ENCODE results near the gene SQSTM1. TPM values are rescaled to one million over a fixed set of nuclear protein-coding genes. Genes with fewer than 3 reads are reported as not detected.
A peak's percentile ranks its signal among the peaks of the same experiment; 100 is the strongest.

The SQSTM1 gene
- total and polyA plus RNA-seq, 2 of the 8 experiments (the other 6 are each of a cell fraction or from before 2014, with no cell fraction given), result 78.6 to 110 TPM

DNA sequence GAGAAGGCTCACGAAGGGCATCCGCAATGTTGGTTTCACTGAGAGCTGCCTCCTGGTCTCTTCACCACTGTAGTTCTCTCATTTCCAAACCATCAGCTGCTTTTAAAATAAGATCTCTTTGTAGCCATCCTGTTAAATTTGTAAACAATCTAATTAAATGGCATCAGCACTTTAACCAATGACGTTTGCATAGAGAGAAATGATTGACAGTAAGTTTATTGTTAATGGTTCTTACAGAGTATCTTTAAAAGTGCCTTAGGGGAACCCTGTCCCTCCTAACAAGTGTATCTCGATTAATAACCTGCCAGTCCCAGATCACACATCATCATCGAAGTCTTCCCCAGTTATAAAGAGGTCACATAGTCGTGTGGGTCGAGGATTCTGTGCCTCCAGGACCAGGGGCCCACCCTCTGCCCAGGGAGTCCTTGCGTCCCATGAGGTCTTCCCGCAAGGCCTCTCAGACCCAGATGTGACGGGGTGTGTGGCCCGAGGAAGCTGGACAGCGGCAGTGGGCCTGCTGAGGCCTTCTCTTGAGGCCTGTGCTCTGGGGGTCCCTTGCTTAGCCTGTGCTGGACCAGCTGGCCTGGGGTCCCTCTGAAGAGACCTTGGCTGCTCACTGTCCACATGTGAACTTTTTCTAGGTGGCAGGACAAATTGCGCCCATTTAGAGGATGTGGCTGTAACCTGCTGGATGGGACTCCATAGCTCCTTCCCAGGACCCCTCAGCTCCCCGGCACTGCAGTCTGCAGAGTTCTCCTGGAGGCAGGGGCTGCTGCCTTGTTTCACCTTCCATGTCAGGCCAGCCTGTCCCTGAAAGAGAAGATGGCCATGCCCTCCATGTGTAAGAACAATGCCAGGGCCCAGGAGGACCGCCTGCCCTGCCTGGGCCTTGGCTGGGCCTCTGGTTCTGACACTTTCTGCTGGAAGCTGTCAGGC is 16.6 kb downstream of the SQSTM1 start:
- H4K8ac ChIP-seq (ENCODE audit: extremely low read depth, insufficient read depth, low read length), result no peak overlapping the region; the same call in 1 of the 2 replicates
- no peak overlapping the region for H3K23ac ChIP-seq (ENCODE audit: insufficient read length)
- H3K9ac ChIP-seq (replicated peaks in 1 of 4; ENCODE audit: extremely low read depth in 1 of 4, low read depth in 3 of 4, low read length in 3 of 4), result no peak overlapping the region
- no peaks in the 10 kb centered on the region; the same call in 1 of the 2 replicates for H3K79me1 ChIP-seq (ENCODE audit: low read depth, low read length)
- no peak overlapping the region for H2BK12ac ChIP-seq (ENCODE audit: low read depth, low read length)
- H3K14ac ChIP-seq (ENCODE audit: insufficient read length), result no peak overlapping the region
- H3K4me1 ChIP-seq (replicated peaks in 1 of 4; ENCODE audit: control insufficient read depth in 3 of 4, insufficient read depth in 4 of 4, low read length in 3 of 4), result no peaks in the 10 kb centered on the region
- ChIA-PET CTCF (ENCODE audit: partially characterized antibody) (interaction anchor here (0.6 to 2.3 kb wide), 12 partner anchors 10 to 138 kb away, joined by 3 to 13 read pairs (median 4); no protein-coding TSS in a partner anchor), POLR2A (ENCODE audit: partially characterized antibody) (interaction anchor here (0.6 to 3.8 kb wide), 20 partner anchors 8 to 88 kb away, joined by 3 to 31 read pairs (median 4); partner anchors contain the start of genes MRNIP and SQSTM1)
- H2AK5ac ChIP-seq (ENCODE audit: low read depth, low read length), result no peak overlapping the region
- no peak overlapping the region for H4K91ac ChIP-seq (replicated peaks; ENCODE audit: insufficient read length, low read length)
- H2BK120ac ChIP-seq (replicated peaks; ENCODE audit: low read depth, low read length), result no peak overlapping the region
- H3K23me2 ChIP-seq (ENCODE audit: low read depth, low read length), result no peaks in the 10 kb centered on the region
- no peak overlapping the region for H3K18ac ChIP-seq (ENCODE audit: extremely low read depth, low read length)
- H4K5ac ChIP-seq (ENCODE audit: insufficient read length, low read depth, low read length), result no peak overlapping the region
- peaks cover 6 to 8% of the 10 kb centered on the region in 2 experiments for H4K20me1 ChIP-seq (replicated peaks in 1 of 2; ENCODE audit: control insufficient read depth in 1 of 2, insufficient read depth in 2 of 2, low read length in 2 of 2)
- H3K56ac ChIP-seq (replicated peaks; ENCODE audit: insufficient read length, low read depth, low read length), result no peak overlapping the region
- no peak overlapping the region for H2BK20ac ChIP-seq (ENCODE audit: low read length)
- no peak overlapping the region for H3K4me3 ChIP-seq (ENCODE audit: extremely low read depth in 1 of 4, insufficient read depth in 2 of 4, low read depth in 3 of 4, low read length in 4 of 4)
- no peak overlapping the region for H3K4ac ChIP-seq (replicated peaks; ENCODE audit: insufficient read length, low read depth, low read length)
- H3K36me3 ChIP-seq (ENCODE audit: control insufficient read depth in 2 of 4, insufficient read depth in 4 of 4, low read length in 3 of 4), result peaks cover 28 to 74% (median 52%) of the 10 kb centered on the region in 4 experiments
- TF ChIP-seq SUZ12 (IDR thresholded peaks at IDR 0.05; ENCODE audit: low read length) (no peak), POU5F1 (IDR thresholded peaks at IDR 0.05; ENCODE audit: low read depth, low read length) (no peak), SIRT6 (IDR thresholded peaks at IDR 0.05; ENCODE audit: low read length) (no peak), FOSL1 (IDR thresholded peaks at IDR 0.05; ENCODE audit: insufficient read depth, low read depth, low read length) (no peak), BRCA1 (IDR thresholded peaks at IDR 0.05; ENCODE audit: low read depth, low read length) (no peak), ASH2L (IDR thresholded peaks at IDR 0.05; ENCODE audit: low read length) (no peak), SP2 (IDR thresholded peaks at IDR 0.05; ENCODE audit: low read length) (no peak), HDAC6 (IDR thresholded peaks at IDR 0.05; ENCODE audit: low read depth, low read length) (no peak), POLR2AphosphoS5 (IDR thresholded peaks at IDR 0.05; ENCODE audit: low read depth, low read length) (peak; percentile 31; the same call in 1 of the 2 replicates)
- H2BK15ac ChIP-seq (ENCODE audit: low read length), result no peak overlapping the region
- 92% methylated on average over 15 of the region's 15 CpGs; no CpG with 5 or more reads in 1 of the 2 experiments for WGBS, 2 experiments (ENCODE audit: extremely low coverage in 1 of 2, insufficient coverage in 1 of 2, insufficient read length in 1 of 2, insufficient replicate concordance in 2 of 2, low coverage in 1 of 2, low lambda C conversion rate in 2 of 2, missing lambda C conversion rate in 1 of 2)
- DNase-seq (ENCODE audit: low read depth in 1 of 2, low spot score in 2 of 2), result no peak
- no peak overlapping the region for H3K27ac ChIP-seq (ENCODE audit: low read depth, low read length)
- no peak overlapping the region for H2AFZ ChIP-seq (ENCODE audit: low read length)
- H3K27me3 ChIP-seq (replicated peaks in 1 of 4; ENCODE audit: control insufficient read depth in 3 of 4, extremely low read depth in 1 of 4, insufficient read depth in 3 of 4, low read length in 3 of 4), result no peaks in the 10 kb centered on the region
- H3K79me2 ChIP-seq (ENCODE audit: control insufficient read depth in 1 of 2, insufficient read depth in 2 of 2, low read length in 2 of 2), result no peaks in the 10 kb centered on the region
- H3K9me3 ChIP-seq (ENCODE audit: insufficient read depth in 2 of 2, low read depth in 1 of 2, low read length in 1 of 2), result no peaks in the 10 kb centered on the region; a peak in 1 of 4 replicates
- H2BK5ac ChIP-seq (ENCODE audit: low read depth, low read length), result no peak overlapping the region
- FAIRE-seq, result no peak
- H3K4me2 ChIP-seq (ENCODE audit: insufficient read depth in 1 of 2, low read depth in 2 of 2, low read length in 2 of 2), result no peak overlapping the region

Data from H1 (cell line).